Measurements from ENCODE around the gene MEF2C.

- TF ChIP-seq GATA2 (IDR thresholded peaks at IDR 0.05; ENCODE audit: low read depth, low read length) (no peak), GATA3 (IDR thresholded peaks at IDR 0.05; ENCODE audit: low read depth, low read length) (no peak)
These were observed 78.5 kb downstream of the MEF2C start for GRCh38 chr5:88804444-88804843.

Data from SH-SY5Y (cell line).